Measurements from ENCODE around the gene TBXAS1. TPM values are rescaled to one million over a fixed set of nuclear protein-coding genes. Genes with fewer than 3 reads are reported as not detected.

TBXAS1 gene
- total RNA-seq, 1 experiment from 2014 or later: 2.2 TPM

GRCh38 chr7:140057143-140057535, 228.1 kb downstream of the TBXAS1 start:
- Histone ChIP-seq H3F3A (ENCODE audit: insufficient read depth, low read depth) (peaks cover 8% of the 10 kb centered on the region; the same call in 1 of the 2 replicates), H3K9me2 (ENCODE audit: insufficient read depth) (no peaks in the 10 kb centered on the region), H3K4me1 (replicated peaks; ENCODE audit: insufficient read depth) (peaks cover 36% of the 10 kb centered on the region), H2AFZ (no peak overlapping the region), H3K27me3 (ENCODE audit: insufficient read depth, low read depth) (no peaks in the 10 kb centered on the region), H3K27ac (no peak overlapping the region), H3K4me2 (no peak overlapping the region), H3K79me2 (ENCODE audit: low read depth) (peaks cover 12% of the 10 kb centered on the region), H4K20me1 (ENCODE audit: insufficient read depth) (no peaks in the 10 kb centered on the region), H3K36me3 (ENCODE audit: low read depth) (no peaks in the 10 kb centered on the region), H3K9me3 (ENCODE audit: insufficient read depth, low read depth) (no peaks in the 10 kb centered on the region), H3K4me3 (no peak overlapping the region)
- TF ChIP-seq CTCF (conservative IDR thresholded peaks at IDR 0.05): no peak
- TF ChIP-seq EZH2 (IDR thresholded peaks at IDR 0.05; ENCODE audit: low read depth): no peak
- DNase-seq: no peak
- POLR2A ChIA-PET (ENCODE audit: unreplicated experiment): no interaction called here
- CTCF ChIA-PET: no interaction called here
- BruUV-seq (replicated peaks): no TSS peak
- intact Hi-C loops (cut with micrococcal nuclease; ENCODE audit: unreplicated experiment): no loop called here

DNA sequence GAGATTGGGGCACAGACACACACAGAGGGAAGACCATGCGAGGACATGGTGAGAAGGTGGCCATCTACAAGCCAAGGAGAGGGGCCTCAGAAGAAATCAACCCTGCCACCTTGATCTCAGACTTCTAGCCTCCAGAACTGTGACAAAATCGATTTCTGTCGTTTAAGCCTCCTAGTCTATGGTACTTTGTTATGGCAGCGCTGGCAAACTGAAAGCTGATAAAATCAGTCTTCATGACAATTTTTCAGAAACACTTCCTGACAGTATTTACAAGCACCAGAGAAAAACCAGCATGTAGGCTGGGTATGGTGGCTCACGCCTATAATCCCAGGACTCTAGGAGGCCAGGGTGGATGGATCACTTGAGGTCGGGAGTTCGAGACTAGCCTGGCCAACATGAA, 229.5 kb downstream of the TBXAS1 start:
- no peak overlapping the region for H3K27ac ChIP-seq
- no peaks in the 10 kb centered on the region for H4K20me1 ChIP-seq (ENCODE audit: insufficient read depth)
- intact Hi-C loops (cut with micrococcal nuclease; ENCODE audit: unreplicated experiment): no loop called here
- H3K4me2 ChIP-seq: no peak overlapping the region
- peaks cover 8% of the 10 kb centered on the region; the same call in 1 of the 2 replicates for H3F3A ChIP-seq (ENCODE audit: insufficient read depth, low read depth)
- no peaks in the 10 kb centered on the region for H3K9me3 ChIP-seq (ENCODE audit: insufficient read depth, low read depth)
- H3K9me2 ChIP-seq (ENCODE audit: insufficient read depth): no peaks in the 10 kb centered on the region
- no peak overlapping the region for H3K4me3 ChIP-seq
- H3K36me3 ChIP-seq (ENCODE audit: low read depth): no peaks in the 10 kb centered on the region
- no peak for DNase-seq
- no TSS peak for BruUV-seq (replicated peaks)
- CTCF ChIA-PET: interaction anchor here (0.5 kb wide), 2 partner anchors 258 to 411 kb away, joined by 3 to 4 read pairs; no protein-coding TSS in a partner anchor
- H2AFZ ChIP-seq: no peak overlapping the region
- H3K27me3 ChIP-seq (ENCODE audit: insufficient read depth, low read depth): no peaks in the 10 kb centered on the region
- H3K79me2 ChIP-seq (ENCODE audit: low read depth): peaks cover 12% of the 10 kb centered on the region
- H3K4me1 ChIP-seq (replicated peaks; ENCODE audit: insufficient read depth): peaks cover 37% of the 10 kb centered on the region
- POLR2A ChIA-PET (ENCODE audit: unreplicated experiment): interaction anchor here (0.6 kb wide), 1 partner anchor 119 kb away, joined by 10 read pairs; no protein-coding TSS in a partner anchor
- no peak for TF ChIP-seq CTCF (conservative IDR thresholded peaks at IDR 0.05)
- TF ChIP-seq EZH2 (IDR thresholded peaks at IDR 0.05; ENCODE audit: low read depth): no peak

GRCh38 chr7:140059273-140060242, 230.5 kb downstream of the TBXAS1 start:
- Histone ChIP-seq H4K20me1 (ENCODE audit: insufficient read depth) (no peaks in the 10 kb centered on the region), H3K4me3 (no peak overlapping the region), H3K4me2 (peak overlapping the region; percentile 43), H3K79me2 (ENCODE audit: low read depth) (peaks cover 12% of the 10 kb centered on the region), H3K27ac (no peak overlapping the region), H3K36me3 (ENCODE audit: low read depth) (no peaks in the 10 kb centered on the region), H3K4me1 (replicated peaks; ENCODE audit: insufficient read depth) (peaks cover 37% of the 10 kb centered on the region), H2AFZ (no peak overlapping the region), H3K27me3 (ENCODE audit: insufficient read depth, low read depth) (no peaks in the 10 kb centered on the region), H3K9me2 (ENCODE audit: insufficient read depth) (no peaks in the 10 kb centered on the region), H3K9me3 (ENCODE audit: insufficient read depth, low read depth) (no peaks in the 10 kb centered on the region), H3F3A (ENCODE audit: insufficient read depth, low read depth) (peaks cover 8% of the 10 kb centered on the region; the same call in 1 of the 2 replicates)
- TF ChIP-seq EZH2 (IDR thresholded peaks at IDR 0.05; ENCODE audit: low read depth) (no peak), CTCF (conservative IDR thresholded peaks at IDR 0.05) (no peak)
- CTCF ChIA-PET: interaction anchor here (0.5 kb wide), 2 partner anchors 257 to 412 kb away, joined by 3 to 4 read pairs; no protein-coding TSS in a partner anchor
- DNase-seq: peak; percentile 84 to 93
- intact Hi-C loops (cut with micrococcal nuclease; ENCODE audit: unreplicated experiment): loop anchor here (10.0 kb wide), 1 partner anchor 255 kb away; no protein-coding TSS in a partner anchor
- POLR2A ChIA-PET (ENCODE audit: unreplicated experiment): no interaction called here
- BruUV-seq (replicated peaks): no TSS peak
